Suprapubic skin (tissue), 3 donors: ENCODE measurements around the gene EXOC6.

ENCODE experiments used
- POLR2AphosphoS5 ChIP-seq, 3 donors: sonication (generic); formaldehyde crosslinking; IDR thresholded peaks; one replicate each; pipeline ENCODE4 v1.6.1; 2017; ENCODE audit warnings: antibody characterized with exemption in 3 of 3
- TF ChIP-seq, protein P1 (sequence below), 2 donors: fragments of 200-600 bp in 1 of 2; fragments of 450-650 bp in 1 of 2; sonication (generic) in 1 of 2; IDR thresholded peaks; one replicate each; pipeline ENCODE4 v1.5.1; 2016 to 2019; ENCODE audit warnings: antibody characterized with exemption in 2 of 2, mild to moderate bottlenecking in 1 of 2, moderate library complexity in 1 of 2

DNA sequence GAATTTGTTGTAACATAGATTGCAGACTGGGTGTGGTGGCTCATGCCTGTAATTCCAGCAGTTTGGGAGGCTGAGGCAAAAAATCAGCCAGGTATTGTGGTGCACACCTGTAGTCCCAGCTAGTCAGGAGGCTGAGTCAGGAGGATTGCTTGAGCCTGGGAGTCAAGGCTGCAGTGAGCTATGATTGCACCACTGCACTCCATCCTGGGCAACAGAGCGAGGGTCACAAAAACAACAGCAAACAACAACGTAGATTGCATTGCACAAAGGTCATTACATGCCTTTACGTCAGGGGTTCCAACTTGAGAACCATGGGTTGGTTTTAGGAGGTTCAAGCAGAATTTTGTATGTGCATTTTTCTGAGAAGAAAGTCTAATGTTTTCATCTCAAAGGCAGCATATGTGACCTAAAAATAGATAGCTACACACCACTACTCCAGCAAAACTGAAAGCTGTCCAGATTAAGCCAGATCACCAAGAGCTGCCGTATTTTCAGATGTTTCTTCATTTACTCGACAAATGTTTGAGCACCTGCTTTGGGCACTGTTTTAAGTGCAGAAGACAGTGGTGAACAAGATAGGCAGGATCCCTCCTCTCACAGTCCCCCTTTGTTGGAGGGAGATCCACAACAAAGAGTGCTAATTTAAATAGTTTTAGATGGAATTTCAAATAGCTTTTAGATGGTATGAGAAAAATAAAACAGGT lies 183.9 kb downstream of the EXOC6 start:
- TF ChIP-seq, protein P1, sequence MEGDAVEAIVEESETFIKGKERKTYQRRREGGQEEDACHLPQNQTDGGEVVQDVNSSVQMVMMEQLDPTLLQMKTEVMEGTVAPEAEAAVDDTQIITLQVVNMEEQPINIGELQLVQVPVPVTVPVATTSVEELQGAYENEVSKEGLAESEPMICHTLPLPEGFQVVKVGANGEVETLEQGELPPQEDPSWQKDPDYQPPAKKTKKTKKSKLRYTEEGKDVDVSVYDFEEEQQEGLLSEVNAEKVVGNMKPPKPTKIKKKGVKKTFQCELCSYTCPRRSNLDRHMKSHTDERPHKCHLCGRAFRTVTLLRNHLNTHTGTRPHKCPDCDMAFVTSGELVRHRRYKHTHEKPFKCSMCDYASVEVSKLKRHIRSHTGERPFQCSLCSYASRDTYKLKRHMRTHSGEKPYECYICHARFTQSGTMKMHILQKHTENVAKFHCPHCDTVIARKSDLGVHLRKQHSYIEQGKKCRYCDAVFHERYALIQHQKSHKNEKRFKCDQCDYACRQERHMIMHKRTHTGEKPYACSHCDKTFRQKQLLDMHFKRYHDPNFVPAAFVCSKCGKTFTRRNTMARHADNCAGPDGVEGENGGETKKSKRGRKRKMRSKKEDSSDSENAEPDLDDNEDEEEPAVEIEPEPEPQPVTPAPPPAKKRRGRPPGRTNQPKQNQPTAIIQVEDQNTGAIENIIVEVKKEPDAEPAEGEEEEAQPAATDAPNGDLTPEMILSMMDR (IDR thresholded peaks at IDR 0.05): no peak
- no peak for TF ChIP-seq POLR2AphosphoS5 (IDR thresholded peaks at IDR 0.05)
